ENCODE data around the gene NOM1. TPM values are rescaled to one million over a fixed set of nuclear protein-coding genes. Genes with fewer than 3 reads are reported as not detected.
"Not testable (repeated sequence)": the region's sequence is repeated elsewhere in the genome, so short reads cannot be mapped to it uniquely, and the experiment has no call there.

Gene NOM1, protein sequence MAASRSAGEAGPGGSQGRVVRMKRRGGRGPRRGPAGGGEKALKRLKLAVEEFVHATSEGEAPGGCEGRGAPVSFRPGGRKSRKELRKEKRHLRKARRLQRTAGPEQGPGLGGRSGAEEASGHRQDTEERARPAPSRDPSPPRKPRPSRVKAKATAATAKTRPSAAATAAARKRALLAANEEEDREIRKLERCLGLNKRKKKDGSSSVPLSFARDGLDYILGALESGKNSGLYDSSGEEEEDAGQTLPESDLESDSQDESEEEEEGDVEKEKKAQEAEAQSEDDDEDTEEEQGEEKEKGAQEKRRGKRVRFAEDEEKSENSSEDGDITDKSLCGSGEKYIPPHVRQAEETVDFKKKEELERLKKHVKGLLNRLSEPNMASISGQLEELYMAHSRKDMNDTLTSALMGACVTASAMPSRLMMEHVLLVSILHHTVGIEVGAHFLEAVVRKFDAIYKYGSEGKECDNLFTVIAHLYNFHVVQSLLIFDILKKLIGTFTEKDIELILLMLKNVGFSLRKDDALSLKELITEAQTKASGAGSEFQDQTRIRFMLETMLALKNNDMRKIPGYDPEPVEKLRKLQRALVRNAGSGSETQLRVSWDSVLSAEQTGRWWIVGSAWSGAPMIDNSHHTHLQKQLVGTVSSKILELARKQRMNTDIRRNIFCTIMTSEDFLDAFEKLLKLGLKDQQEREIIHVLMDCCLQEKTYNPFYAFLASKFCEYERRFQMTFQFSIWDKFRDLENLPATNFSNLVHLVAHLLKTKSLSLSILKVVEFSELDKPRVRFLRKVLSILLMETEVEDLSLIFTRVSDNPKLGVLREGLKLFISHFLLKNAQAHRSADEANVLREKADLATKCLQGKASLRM
- 10 to 100 TPM; 18.8 to 51.5 (median 31.8) TPM for total RNA-seq

DNA sequence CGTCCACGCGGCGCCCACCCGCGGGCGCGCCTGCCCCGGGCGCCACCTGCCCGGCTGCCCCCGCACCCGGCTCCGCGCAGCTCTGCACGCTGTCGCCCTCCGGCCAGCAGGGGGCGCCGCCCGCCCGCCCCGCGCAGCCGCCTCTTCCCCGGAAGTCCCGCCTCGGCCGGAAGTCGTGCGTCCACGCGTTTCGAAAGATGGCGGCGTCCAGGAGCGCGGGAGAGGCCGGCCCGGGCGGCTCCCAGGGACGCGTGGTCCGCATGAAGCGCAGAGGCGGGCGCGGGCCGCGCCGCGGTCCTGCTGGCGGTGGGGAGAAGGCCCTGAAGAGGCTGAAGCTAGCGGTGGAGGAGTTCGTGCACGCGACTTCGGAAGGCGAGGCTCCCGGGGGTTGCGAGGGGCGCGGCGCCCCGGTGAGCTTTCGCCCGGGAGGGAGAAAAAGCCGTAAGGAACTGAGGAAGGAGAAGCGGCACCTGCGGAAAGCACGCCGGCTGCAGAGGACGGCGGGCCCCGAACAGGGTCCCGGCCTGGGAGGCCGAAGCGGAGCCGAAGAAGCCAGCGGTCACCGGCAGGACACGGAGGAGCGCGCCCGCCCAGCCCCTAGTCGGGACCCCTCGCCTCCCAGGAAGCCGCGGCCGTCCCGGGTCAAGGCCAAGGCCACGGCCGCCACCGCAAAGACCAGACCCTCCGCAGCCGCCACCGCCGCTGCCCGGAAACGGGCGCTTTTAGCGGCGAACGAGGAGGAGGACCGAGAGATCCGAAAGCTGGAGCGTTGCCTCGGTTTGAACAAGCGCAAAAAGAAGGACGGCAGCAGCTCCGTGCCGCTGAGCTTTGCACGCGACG is at the start of gene NOM1:
NOM1 (plus strand) TSS at position 172 of the 840 bp plus-strand sequence; CDS start at position 198, 26 bp downstream.
- TF ChIP-seq EP300 (IDR thresholded peaks at IDR 0.05) (no peak), CTCF (IDR thresholded peaks at IDR 0.05) (peak; percentile 87 to 88), POLR2AphosphoS5 (IDR thresholded peaks at IDR 0.05) (peak in 1 of 3 donors; percentile 73)
- peak within 1 kb of the TSS; percentile 36 for H3K27ac ChIP-seq
- peak within 1 kb of the TSS; percentile 90 for H3K4me3 ChIP-seq
- H3K27me3 ChIP-seq: peaks cover 2% of the 10 kb centered on the region
- peak; percentile 90 to 94 for DNase-seq (ENCODE audit: low spot score in 2 of 2)
- WGBS: 0% methylated on average over 14 of the region's 115 CpGs
- H3K36me3 ChIP-seq: peaks cover 23% of the 10 kb centered on the region
- H3K4me1 ChIP-seq: peaks cover 30% of the 10 kb centered on the region
- no peaks in the 10 kb centered on the region for H3K9me3 ChIP-seq

DNA sequence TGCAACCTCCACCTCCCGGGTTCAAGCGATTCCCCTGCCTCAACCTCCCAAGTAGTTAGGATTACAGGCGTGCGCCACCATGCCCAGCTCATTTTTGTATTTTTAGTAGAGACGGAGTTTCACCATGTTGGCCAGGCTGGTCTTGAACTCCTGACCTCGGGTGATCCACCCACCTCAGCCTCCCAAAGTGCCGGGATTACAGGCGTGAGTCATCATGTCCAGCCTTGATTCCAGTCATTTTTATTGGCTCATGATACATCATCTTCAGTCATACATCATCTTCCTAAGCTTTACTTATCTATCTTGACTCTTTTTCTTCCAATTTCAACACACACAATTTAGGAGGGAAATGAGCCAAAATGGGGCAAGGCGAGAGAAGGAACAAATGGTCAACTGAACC is 49.4 kb upstream of the NOM1 start:
- not testable (repeated sequence) for H3K4me3 ChIP-seq; H3K27me3 ChIP-seq; H3K36me3 ChIP-seq; H3K27ac ChIP-seq; H3K9me3 ChIP-seq; DNase-seq (ENCODE audit: low spot score in 2 of 2)
- 69% methylated on average over 9 of the region's 9 CpGs for WGBS
- H3K4me1 ChIP-seq: peaks cover 11% of the 10 kb centered on the region

DNA sequence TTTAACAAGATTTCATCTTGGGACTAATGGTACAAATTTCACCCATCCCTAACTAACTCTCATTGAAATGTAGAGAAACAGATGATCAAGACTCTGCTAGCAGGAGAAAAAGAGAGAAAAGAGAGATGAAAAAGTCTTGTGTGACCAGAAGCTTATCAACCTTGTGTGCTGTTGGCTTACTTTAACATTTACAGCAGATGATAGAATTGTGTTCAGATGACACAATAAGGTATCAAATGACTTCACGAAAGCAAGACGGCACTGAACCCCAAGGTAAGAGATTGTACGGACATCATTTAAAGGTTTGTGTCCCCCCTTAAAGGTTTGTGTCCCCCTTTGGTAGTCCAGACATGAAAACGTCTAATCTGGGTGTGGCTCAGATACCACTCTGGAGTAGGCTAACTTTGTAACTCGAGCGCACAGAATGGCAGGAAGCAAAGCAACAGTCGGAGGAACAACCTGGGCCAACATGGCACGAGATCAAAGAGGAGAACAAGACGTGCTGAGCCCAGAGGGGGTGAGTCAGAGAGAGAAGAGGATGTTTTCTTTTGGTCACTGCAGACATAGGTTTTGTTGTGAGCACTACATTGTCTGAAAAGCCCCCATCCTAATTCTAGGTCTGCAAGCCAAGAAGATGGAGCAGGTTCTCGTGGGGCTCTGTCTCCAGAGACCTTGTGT is 46.1 kb upstream of the NOM1 start:
- no peak overlapping the region for H3K4me3 ChIP-seq

DNA sequence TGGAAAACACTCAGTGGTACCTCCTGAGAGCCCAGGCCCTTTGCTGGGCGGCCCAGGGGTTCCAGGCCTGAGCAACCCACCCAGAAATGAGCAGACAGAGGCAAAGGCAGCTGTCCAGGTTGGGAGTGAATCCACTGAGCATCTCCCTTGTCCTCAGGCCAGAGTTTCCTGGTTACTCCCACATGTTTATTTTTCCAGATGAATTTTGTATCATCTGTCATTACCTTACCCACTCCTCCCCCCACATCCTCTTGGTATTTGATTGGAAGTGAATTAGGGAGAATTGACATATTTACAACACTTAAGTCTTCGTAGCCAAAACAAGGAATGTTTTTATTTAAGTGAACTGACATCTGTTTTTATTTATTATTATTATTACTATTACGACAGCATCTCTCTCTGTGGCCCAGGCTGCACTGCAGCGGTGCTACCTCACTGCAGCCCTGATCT is 43.3 kb upstream of the NOM1 start:
- 64% methylated on average over 4 of the region's 4 CpGs for WGBS
- H3K4me1 ChIP-seq: peaks cover 15% of the 10 kb centered on the region
- TF ChIP-seq CTCF (IDR thresholded peaks at IDR 0.05) (no peak), POLR2A (IDR thresholded peaks at IDR 0.05) (no peak), EP300 (IDR thresholded peaks at IDR 0.05) (no peak), POLR2AphosphoS5 (IDR thresholded peaks at IDR 0.05) (no peak)
- H3K4me3 ChIP-seq: no peak overlapping the region
- H3K36me3 ChIP-seq: no peaks in the 10 kb centered on the region
- DNase-seq (ENCODE audit: low spot score in 2 of 2): no peak
- no peaks in the 10 kb centered on the region for H3K27me3 ChIP-seq
- H3K9me3 ChIP-seq: no peaks in the 10 kb centered on the region
- no peak overlapping the region for H3K27ac ChIP-seq

More for the DNA sequence above, 46.1 kb upstream of the NOM1 start:
- Histone ChIP-seq H3K4me1 (peaks cover 9% of the 10 kb centered on the region), H3K27me3 (no peaks in the 10 kb centered on the region), H3K27ac (peak overlapping the region; percentile 47), H3K9me3 (no peaks in the 10 kb centered on the region), H3K36me3 (no peaks in the 10 kb centered on the region)
- peak in 2 of 3 donors; percentile 26 to 81 for TF ChIP-seq POLR2AphosphoS5 (IDR thresholded peaks at IDR 0.05)
- TF ChIP-seq EP300 (IDR thresholded peaks at IDR 0.05): no peak
- no peak for DNase-seq (ENCODE audit: low spot score in 2 of 2)
- 38% methylated on average over 10 of the region's 10 CpGs for WGBS

- H3K4me3 ChIP-seq: no peak overlapping the region
- H3K27ac ChIP-seq: no peak overlapping the region
- whole genome bisulfite sequencing: 55% methylated on average over 4 of the region's 4 CpGs
- no peaks in the 10 kb centered on the region for H3K36me3 ChIP-seq
- peaks cover 15% of the 10 kb centered on the region for H3K4me1 ChIP-seq
- no peaks in the 10 kb centered on the region for H3K27me3 ChIP-seq
- TF ChIP-seq POLR2A (IDR thresholded peaks at IDR 0.05) (no peak), CTCF (IDR thresholded peaks at IDR 0.05) (no peak), POLR2AphosphoS5 (IDR thresholded peaks at IDR 0.05) (peak in 1 of 3 donors; percentile 52), EP300 (IDR thresholded peaks at IDR 0.05) (no peak)
- H3K9me3 ChIP-seq: no peaks in the 10 kb centered on the region
- DNase-seq (ENCODE audit: low spot score in 2 of 2): no peak
Measured at GRCh38 chr7:156907656-156908055, 41.9 kb upstream of the NOM1 start.

- not testable (repeated sequence) for DNase-seq (ENCODE audit: low spot score in 2 of 2); H3K27ac ChIP-seq; H3K27me3 ChIP-seq; H3K4me3 ChIP-seq; H3K36me3 ChIP-seq; H3K4me1 ChIP-seq; H3K9me3 ChIP-seq
- WGBS: 73% methylated on average over 3 of the region's 3 CpGs
Measured at GRCh38 chr7:156909574-156910252, 39.8 kb upstream of the NOM1 start.

Measured in suprapubic skin (tissue), 4 donors.